Stimulated activated naive CD4-positive, alpha-beta T cell (primary cell): ENCODE results near the gene HAO2.
"Not testable (repeated sequence)": the region's sequence is repeated elsewhere in the genome, so short reads cannot be mapped to it uniquely, and the experiment has no call there.

Experiments
- DNase-seq, 6 experiments: peaks; one replicate each; lab custom pipeline; 2025; lab: John Stamatoyannopoulos, UW

The HAO2 gene

DNA sequence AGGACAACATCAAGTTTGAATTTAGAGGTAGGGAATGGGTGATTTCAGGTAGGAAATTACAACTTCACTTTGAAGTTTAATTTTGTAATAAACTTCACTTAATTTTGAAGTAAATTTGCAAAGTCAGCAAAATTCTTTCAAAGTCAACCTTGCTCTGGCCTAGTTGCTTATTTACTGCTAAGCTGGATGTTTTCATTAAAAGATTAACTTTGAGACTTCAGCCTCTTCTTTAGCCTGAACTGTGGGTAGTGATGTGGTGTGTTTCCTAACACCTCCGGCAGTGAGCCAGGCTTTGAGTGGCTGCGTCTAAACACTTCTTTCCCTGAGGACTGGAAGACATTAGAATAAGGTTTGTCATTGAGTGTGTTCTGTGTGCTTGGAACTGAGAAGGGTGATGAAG, at the start of gene HAO2:
HAO2 (plus strand) TSS at position 232 of the 400 bp plus-strand sequence. CDS start 12,301 bp downstream, outside the sequence.
- no peak for DNase-seq

DNA sequence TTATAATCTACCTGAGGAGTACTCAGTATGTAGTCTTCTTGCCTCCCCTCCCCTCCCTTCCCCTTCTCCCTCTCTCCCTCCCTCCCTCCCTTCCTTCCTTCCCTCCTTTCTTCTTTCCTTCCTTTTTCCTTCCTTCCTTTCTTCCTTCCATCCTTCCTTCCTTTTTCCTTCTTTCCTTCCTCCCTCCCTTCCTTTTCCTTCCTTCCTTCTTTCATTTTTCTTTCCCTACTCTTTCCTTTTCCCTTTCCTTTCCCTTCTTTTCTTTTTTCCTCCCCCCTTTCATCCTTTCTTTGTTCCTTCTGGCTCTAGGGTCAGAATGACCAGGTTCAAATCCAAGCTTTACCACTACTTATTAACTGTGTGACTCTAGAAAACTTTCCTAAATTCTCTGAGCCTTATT, 48.5 kb upstream of the HAO2 start:
- DNase-seq, result no peak

DNA sequence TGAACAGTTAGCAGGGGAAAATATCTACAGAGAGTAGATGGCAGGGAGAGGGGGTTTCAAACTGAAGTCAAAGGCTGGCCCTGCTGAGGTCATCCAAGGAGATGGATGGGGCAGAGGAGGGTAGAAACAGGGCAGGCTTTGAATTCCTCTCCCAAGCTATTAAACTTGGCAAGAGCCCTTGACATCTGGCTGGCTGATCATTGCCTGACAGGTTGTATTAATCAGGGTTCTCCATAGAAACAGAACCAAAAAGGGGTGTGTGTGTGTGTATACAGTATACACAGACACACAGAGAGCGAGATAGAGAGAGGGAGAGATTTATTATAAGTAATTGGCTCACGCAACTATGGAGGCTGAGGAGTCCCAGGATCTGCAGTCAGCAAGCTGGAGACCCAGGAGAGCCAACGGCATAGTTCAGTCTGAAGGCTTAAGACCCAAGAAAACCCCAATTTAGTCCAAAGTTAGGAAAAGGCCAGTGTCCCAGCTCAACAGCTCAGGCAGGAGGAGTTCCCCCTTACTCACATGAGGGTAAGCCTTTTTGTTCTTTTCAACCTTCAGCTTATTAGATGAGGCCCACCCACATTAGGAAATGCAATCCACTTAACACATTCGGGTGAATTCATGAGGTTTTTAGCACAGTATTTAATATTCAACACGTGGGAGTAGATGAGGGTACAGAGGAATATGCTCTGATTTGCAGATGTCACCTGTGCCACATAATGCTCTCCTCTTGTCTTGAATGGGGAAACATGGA, 46.7 kb upstream of the HAO2 start:
- DNase-seq, result no peak

DNA sequence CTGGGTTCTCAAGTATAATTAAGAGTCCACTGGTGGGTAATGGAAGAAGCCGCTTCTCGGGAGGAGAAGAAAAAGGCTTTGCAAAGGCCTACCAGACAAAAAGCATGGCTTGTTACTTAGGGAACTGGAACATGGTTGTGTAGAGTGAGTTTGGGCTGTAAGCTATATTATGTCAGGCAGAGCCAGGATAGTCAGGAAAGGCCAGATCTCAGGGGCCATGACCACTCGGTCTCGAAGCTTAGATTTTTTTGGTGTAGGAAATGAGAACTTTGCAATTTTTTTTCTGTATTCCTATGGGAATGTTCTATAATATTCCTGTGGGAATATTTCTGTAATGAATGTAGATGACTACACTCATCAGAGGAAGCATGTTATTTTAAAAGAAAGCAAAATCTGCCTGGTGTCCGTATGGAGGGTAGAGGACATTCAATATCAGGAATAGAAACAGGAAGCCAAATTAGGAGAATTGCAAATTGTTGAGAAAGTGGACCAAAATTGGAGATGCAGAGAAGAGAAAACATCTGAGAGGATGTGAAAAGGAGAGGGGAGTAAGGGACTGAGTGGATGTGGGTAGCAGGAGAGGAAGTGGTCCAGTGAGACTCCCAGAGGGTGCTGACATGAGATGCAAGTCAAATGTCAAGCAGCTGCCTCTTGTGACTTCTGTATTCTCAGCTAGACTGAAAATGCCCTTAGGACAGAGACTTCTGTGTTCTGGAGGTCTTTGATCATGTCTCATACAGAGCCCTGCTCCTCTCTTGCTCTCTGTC, 45.2 kb upstream of the HAO2 start:
- DNase-seq, result no peak

DNA sequence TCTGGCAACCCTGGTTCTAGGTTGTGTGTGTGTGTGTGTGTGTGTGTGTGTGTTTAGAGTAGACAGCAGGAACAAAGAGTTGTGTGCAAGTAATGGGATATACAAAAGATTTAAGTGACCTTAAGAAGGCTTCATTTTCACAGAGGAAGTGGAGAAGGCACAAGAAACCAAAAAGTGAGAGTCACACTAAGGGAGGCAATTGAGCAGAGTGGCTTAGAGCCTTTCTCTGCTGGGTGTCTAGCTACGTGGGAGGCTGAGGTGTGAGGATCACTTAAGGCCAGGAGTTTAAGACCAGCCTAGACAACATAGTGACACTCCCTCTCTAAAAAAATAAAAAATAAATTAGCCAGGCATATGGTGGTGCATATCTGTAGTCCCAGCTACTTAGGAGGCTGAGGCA, 44.4 kb upstream of the HAO2 start:
- no peak for DNase-seq

DNA sequence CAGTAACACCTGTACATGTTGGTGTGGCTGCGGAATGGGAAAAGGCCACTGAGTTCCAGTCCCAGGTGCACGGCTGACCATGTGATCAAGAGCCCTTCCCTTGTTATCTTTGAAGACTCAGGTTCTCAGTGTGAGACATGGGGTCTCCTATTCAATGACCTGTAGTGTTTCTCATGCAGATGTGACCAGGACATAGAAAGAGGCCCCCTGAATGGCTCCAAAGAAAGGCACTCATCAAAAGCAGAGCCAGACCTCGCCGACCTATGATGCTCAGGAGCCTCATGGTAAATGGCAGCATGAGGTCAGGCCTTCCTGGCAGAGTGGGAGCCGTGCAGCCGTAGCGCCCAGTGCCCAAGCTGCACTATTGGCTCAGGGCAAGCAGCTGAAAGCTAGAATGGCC, 42.3 kb upstream of the HAO2 start:
- no peak for DNase-seq

DNA sequence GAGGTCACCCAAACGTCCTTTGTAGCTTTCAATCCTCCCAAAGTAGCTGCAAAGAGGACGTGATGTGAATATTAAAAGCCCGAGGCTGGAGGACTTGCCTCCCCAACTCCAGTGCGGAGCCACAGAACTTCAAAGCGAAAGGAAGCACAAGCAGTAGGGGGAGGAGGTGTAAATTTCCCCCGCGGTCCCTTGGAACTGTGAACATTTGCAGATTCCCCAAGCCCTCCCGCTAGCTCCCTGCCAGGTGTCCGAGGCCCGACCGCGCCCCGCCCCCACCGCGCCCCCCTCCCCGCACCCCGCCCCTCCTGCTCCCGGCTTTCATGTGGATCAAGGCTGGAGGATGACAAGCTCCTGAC, 41.5 kb upstream of the HAO2 start:
- DNase-seq, result no peak

DNA sequence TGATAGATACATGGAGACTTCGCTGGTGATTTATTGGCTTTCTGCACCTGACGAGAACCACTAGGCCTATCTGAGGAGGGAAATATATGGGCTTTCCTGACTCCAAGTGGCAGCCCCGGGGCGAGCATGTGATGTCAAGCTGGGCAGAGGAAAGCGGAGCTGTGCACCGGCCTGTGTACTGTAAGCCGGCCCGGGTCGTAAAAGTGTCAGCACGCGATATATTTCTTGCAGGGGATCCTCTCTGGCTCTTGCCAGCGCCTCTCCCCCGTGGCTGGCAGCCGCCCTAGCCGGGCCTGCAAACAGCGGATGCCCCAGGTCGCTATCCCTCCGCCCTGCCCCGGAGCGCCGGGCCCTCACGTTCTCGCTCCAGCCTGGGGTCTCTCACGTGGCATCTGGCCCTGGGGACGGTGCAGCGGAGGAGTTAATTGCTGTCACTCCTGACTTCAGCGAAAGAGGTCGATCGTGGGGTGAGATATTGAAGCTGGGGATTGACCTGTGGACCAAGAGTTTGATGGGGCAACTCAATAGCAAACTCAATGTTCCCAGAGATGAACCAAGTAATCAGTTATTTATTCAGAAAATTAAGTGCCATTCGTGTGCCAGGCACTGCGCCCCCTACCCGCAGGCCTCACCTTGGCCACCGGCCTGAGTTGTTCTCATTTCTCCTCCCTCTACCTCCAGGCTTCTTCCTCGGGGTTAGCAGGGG, 41.0 kb upstream of the HAO2 start:
- DNase-seq, result peak in 3 of 6 experiments; percentile 1 to 47 (median 29)

DNA sequence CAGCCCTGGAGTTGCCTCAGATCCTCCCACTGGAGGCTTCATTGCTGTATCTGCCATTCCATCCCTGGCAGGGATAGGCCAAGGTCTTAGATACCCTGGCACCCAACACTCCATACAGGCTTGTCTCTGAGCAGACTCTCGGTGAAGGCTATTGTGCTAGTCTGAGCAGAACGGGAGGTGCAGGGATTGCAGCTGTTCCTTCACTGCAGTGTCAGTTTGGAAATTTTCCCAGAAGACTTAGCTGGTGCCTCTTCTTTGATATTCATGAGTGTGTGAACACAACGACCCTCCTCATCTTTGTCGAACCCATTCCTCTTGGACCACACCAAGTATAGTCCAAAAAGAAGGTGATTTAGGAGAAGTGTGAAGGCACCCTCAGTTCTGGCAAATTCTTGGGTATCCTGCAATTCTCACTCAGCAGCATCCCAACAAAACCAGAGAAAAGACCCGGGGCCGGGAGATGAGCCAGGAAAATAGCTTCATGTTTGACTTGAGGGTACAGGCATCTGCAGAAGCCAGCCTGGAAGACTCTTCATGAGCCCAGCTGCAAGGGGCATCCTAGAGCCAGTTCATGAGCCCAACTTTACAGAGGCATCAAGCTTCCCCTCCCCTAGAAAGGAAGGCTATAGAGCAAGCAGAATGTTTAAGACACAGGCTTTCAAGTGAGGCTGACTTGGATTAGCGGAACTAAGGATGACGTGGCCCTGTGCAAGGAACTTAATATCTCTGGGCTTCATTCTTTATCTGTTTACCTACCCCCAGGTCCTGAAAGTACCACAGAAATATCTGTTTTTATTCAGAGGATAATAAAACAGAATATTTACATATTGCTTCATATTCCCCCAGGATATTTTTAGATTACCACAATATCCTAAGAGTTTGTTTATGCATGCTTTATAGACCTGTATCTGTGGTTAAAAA, 38.8 kb upstream of the HAO2 start:
- DNase-seq, result no peak

DNA sequence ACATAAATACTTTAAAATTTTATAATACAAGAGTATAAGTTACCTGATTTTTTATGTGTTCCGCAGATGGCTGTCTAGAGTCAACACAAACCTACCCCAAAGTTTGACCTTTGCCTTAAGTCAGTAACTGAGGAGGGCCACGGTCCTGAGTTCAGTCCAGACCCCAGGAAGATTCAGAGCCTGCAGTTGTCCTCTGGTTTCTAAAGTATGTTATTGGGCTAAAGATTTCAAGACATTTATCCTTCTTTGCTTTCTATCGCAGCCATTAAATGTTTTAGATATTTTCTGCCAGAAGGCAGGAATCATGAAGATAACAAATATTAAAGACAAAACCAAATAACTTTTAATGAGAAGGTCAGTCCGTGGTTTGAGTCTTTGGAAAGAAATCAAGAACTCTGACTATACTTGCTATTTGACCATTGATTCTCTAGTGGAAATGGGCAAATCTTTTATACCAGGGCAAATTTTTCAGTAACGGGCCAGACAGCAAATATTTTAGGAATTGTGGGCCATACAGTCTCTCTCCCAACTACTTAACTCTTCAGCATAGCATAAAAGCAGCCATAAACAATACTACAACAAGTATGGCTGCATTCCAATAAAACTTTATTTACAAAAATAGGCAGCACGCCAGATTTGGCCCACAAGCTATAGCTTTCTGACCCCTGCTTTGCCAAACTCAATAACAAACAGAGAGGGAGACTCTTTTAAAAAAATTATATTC, 38.0 kb upstream of the HAO2 start:
- no peak for DNase-seq

DNA sequence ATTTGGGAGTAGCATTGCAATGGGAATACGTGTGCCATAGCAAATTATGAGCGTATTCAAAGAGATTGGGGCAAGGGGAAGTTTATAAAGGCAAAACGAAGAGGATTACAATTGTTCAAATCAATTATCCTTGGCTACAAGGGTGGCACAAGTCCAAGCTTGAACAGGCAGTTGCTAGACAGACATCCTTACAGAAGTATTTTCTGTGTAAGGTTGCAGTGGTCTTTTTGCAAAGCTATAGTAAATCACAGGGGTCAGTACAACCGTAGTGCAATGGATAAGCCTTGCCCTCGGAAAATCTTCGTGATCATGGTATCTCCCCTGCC, 37.4 kb upstream of the HAO2 start:
- no peak for DNase-seq

DNA sequence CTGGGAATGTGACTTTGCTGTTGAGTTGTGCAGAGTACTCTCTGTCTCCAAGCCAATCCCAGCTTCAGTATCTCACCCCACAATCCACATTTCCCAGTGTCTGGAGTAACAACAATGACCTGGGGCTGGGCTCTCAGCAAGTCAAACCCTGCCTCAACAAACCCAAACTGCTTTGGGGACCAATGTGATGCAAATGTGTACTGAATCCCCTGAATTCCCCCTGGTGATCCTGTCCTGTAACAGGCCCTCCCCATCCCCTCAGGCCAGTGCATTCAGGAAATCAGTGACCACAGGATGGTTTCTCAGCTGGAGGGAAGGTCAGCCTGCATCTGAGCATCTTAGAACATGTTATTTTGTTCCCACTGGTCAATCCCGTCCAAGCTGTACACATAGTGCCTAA, 36.7 kb upstream of the HAO2 start:
- no peak for DNase-seq

DNA sequence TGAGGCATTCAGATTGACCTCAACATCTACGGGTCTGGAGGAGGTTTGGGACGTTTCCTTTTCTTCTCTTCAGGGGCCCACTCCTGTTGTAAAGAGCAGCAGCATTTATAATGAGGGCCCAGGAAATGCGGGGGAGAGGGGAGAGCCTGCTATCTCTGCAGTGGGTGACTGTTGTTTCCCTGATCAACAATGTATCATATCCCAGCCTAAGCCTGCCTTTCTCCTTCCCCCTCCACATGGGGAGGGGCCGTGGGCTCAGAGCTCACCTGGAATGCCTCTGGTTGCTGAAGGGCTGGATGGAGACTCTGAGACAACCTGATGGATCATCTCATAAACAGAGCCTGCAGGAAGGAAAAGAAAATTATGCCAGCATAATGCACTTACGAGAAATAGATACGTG, 36.0 kb upstream of the HAO2 start:
- DNase-seq, result no peak

DNA sequence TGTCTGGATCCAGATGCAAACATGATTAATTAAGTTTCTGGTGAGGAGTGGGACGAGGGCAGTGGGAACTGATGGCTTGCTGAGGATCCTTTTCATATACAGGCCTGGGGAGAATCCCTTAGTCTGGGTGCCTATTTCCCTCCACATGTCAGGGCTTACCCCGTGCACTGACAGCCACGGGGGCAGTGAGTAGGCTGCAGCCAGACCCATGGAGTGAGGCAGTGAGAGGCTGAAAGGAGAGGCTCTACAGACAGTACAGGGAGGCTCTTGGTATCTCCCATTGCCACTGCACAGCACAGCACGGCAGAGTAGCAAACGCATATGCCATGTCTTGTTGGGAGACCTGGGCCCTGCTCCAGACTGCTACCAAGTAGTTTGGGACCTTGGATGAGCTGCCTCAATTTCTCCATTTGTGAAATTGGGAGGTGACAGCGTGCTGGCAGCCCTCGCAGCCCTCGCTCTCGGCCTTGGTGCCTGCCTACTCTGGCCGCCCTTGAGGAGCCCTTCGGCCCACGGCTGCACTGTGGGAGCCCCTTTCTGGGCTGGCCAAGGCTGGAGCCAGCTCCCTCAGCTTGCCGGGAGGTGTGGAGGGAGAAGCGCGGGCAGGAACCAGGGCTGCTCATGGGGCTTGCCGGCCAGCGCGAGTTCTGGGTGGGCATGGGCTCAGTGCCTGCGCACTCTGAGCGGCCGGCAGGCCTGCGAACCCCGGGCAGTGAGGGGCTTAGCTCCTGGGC, 35.3 kb upstream of the HAO2 start:
- no peak for DNase-seq

DNA sequence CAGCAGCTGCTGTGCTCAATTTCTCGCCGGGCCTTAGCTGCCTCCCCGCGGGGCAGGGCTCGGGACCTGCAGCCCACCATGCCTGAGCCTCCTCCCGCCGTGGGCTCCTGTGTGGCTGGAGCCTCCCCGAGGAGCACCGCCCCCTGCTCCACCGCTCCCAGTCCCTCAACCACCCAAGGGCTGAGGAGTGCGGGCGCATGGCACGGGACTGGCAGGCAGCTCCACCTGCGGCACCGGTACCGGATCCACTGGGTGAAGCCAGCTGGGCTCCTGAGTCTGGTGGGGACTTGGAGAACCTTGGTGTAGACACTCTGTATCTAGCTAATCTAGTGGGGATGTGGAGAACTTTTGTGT, 34.7 kb upstream of the HAO2 start:
- DNase-seq, result not testable (repeated sequence)

DNA sequence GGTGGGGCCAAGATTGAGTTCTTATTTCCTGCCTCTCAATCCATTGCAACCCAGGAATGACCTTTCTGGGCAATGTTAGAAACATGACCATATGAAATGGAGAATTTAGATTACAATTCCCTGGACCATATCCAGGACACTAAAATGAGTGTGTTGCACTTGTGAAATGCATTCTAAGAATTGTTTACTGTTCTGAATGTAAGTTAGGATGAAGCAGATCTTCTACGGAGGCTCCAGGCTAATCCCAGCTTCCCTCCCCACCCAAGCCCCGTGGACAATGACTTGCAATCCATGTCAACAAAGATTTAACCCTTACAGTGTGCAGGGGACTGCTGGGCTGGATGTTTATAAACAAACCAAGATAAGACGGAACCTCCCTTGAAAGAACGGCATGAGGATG, 31.7 kb upstream of the HAO2 start:
- DNase-seq, result no peak

DNA sequence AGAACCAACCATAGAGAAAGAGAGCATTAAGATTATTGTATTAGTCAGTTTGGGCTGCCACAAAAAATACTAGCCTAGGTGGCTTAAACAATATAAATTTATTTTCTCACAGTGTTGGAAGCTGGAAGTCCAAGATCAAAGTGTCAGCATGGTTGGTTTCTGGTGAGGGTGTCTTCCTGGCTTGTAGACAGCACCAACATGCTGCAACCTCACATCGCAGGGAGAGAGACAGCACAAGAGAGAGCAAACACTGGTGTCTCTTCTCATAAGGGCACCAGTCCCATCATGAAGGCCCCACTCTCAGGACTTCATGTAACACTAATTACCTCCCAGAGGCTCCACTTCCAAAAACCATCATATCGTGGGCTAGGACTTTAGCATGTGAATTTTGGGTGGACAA, 30.6 kb upstream of the HAO2 start:
- no peak for DNase-seq

DNA sequence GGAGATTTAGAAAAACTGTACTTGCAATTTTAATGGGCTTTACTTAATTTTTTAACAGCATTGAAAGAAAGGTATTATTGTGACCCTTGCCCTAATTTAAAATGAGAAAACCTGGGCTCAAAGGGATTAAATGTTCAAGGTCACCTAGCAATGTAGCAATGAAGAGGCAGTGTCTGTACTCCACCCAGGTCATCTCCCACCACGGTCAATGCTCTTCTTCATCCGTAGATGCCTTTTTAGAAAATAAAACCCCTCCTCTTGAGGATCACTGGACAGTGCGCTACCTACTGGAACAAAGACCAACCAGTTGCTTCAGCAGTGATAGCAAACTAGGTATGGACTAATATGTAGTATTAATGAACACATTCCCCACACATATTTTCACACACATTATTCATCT, 29.8 kb upstream of the HAO2 start:
- no peak for DNase-seq

DNA sequence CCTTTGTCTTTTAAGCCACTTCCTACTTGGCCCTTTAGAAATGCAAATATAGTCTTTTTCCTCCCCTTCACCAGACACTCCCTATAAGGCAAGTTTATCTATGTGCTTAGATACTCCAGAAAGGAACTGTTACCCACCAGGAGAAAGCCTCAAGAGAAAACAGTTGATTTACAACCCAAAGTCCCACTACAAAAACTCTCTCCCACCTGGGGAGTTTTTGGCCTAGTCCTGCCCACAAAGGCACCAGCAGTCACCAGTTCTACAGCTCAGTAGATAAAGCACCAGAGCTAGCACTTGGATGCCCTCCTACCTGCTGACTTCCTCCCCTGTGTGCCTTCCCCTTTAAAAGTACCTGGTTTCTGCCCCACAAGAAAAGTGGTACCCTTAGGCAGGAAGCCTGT, 27.7 kb upstream of the HAO2 start:
- no peak for DNase-seq

DNA sequence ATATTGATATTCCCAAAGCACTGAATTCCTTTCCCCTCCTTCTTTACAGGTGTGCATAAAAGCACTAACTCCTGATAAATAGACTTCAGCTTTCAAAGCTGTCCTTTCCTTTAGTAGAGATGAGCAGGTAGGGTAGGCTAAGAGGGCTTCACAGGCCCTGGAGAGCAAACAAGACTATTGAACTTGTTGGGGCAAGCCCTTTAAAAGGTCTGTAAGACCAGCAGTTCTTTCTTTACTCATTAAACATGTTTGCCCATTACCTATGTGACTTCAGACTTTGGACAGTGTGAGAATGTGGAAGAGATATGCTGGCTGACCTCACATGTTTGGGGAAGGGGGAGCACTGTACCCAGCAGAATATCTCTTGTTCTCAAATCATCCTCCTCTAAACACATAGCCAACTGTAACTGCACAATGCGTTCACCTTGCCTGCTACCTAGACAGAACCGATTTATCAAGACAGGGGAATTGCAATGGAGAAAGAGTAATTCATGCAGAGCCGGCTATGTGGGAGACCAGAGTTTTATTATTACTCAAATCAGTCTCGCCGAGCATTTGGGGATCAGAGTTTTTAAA, 27.1 kb upstream of the HAO2 start:
- no peak for DNase-seq

DNA sequence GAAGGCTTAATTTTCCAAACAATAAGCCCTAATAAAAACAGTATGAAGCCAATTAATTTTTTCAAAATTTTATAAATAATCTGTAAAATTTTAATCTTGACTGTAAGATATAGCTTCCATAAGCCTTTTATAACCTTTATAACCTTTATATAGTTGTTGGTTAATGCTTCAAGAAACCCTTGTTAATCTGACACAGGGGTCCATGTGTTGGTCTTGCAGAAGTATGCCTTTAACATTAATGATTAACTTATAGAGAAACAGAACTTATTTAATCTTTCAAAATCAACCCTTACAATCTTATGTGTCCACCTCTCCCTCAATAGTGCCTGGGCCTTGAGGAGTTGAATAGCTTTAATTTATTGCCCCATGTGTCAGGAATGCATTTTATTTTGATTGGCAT, 23.2 kb upstream of the HAO2 start:
- no peak for DNase-seq
